AG08396 (cell line): Measurements from ENCODE around the gene GOLGA8T.
"Not testable (repeated sequence)": the region's sequence is repeated elsewhere in the genome, so short reads cannot be mapped to it uniquely, and the experiment has no call there.

Source experiments
- DNase-seq: peaks from one replicate; pipeline ENCODE4 v3.0.0; 2012; ENCODE audit warnings: low spot score, mixed read lengths

Gene GOLGA8T

GRCh38 chr15:30191639-30192038 lies 56.8 kb downstream of the GOLGA8T start:
- not testable (repeated sequence) for DNase-seq

GRCh38 chr15:30192119-30192745 lies 57.4 kb downstream of the GOLGA8T start:
- DNase-seq = not testable (repeated sequence)

GRCh38 chr15:30192892-30193291 lies 58.0 kb downstream of the GOLGA8T start:
- not testable (repeated sequence) for DNase-seq
